GM21529 (cell line): ENCODE results near the gene WNK2.

Experiments used
- ATAC-seq: cut with Tn5 transposase; IDR thresholded peaks from one replicate; pipeline ENCODE4 v1.9.1; 2021; ENCODE audit not compliant: unreplicated experiment

The WNK2 gene

DNA sequence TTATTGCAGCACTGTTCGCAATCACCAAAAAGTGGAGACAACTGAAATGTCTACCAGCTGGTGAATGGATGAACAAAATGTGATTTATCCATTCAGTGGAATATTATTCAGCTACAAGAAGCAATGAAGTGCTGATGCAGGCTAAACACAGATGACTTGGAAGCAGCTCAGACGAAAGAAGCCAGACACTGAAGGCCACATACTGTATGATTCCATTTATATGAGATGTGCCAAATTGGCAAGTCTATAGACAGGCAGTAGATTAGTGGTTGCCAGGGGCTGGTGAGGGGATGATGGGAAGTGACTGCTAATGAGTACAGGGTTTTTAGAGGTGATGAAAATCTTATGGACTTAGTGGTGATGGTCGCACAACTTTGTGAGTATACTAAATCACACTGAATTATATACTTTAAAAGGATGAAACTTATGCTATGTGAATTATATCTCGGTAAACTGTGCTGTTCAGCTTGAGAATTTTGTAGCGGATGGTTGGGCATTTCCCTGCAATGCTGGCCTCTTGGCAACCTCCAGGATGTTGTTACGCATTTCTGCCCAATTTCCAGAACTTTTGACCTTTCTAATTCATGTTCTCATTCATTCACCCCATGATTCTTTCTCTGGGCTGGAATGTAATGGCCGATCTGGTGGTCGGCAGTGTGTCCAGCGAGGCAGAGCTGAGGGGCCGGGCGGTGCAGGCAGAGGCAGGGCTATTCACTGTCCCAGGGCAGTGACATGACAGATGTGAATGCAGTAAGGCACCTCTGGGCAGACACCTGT is 22.0 kb upstream of the WNK2 start:
- ATAC-seq: no peak

DNA sequence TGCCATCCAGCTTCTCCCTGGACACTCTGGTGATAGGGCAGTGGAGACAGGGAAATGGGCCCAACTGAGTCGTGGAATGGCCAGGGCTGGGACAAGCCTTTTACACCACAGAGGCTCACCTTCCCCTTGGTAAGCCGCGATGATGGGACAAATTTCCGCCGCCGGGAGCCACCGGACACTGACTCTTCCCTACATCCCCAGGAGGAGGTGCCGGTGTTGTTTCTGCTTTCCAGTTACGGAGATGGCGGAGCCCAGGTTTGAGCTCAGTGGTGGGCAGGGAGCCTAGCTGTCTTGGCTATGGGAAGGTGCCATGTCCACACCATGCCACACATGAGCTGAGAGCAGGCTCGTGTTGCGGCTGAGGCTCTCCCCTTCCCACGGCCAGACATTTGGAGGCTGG is 19.9 kb upstream of the WNK2 start:
- no peak for ATAC-seq

DNA sequence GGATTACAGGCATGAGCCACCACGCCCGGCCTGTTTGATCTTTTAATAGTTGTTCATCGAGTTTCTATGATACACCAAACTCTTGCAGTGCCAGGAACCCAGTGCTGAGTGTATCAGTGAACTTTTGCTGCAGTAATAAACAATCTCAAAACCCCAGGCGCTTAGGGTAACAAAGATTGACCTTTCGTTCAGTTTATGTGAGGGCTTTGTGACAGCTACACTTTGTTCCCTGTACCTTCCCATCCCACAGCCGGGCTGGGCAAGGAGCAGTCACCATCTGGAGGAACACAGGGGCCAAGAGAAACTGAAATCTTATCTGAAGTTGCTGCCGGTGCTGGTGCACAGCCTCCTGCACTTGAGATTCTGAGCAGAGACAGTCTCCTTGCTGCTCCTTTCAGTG is 17.2 kb upstream of the WNK2 start:
- no peak for ATAC-seq

DNA sequence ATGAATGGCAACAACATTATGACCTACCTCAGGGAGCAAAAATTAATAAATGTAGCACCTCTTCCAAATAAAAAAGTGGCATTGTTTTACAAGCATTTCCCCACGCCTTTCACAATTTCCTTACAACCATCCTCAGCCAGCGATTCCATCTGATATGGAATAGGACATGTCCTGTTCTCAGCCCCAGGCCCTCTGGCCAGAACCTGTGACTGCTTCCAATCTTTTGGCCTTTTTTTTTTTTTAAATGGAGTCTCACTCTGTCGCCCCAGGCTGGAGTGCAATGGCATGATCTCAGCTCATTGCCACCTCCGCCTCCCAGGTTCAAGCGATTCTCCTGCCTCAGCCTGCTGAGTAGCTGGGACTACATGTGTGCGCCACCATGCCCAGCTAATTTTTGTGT is 16.8 kb upstream of the WNK2 start:
- no peak for ATAC-seq

DNA sequence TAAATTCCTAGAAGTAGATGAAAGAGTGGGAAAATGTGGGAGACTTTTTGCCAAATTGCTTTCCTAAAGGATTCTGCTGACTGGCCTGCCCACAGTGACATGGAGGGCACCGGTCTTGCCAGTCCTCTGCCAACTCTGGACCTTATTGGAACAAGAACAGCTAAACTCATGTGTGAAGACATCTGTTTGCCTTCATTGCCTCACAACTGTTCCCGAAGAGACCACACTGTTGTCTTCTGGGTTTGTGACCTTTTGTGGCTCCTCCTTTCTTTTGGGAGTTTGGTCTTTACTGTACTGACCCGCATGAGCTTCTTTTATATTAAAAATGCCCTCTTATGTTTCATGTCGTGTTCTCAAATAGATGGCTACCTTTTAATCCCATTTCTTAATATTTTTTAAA is 16.1 kb upstream of the WNK2 start:
- no peak for ATAC-seq

DNA sequence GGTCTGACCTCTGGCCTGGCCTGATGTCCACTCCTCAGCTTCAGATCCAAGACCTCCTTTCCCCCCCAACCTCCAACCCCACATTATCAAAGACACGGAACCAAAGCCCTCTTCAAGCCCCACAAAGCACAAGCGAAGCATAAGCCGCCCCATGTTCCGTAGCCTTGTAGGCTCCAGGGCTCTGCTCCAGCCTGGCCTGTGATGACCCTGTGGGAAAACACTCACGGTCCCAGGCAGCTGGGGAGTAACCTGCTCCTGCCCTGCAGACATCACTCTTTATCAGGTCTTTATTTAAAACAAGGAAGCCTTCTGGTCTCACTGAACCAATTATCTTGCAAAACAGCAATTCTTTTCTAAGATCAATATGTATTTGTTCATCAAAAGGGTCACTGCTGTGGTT is 15.4 kb upstream of the WNK2 start:
- ATAC-seq: no peak

DNA sequence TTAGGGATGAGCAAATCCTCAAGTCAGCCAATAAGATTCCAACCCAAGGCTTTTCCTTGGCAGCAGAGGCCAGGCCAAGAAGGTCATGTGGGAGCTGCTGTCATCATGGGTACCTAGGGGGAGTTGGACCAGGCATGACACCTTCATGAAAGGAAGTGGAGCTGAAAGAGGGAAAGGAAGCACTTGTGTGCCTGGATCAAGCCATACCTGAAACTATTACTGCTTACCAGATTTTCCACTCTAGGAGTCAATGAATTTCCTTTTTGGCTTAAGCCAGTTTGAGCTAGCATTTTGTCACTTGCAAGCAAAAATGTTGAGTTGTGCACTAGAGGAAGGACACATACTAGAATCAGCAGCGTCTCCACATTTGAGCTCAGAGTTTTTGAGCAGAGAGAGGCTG is 14.5 kb upstream of the WNK2 start:
- no peak for ATAC-seq

DNA sequence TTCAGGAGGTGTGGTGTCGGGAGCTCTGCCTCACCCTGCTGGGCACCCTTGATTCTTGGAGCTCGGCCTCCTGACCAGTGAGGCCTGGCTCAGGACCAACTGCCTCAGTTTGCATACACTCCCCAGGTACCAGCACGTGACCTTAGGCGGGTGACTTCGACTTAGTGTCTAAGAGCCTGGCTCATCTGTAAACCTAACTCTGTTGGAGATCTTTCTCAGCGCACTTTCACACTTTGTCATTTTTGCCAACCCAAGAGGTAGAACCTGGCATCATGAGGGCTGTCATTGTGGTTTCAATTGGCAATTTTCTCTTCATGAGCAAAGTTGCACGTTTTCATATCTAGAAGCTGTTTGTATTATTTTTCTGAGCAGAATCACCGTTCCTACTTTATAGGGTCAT is 13.4 kb upstream of the WNK2 start:
- ATAC-seq: no peak

DNA sequence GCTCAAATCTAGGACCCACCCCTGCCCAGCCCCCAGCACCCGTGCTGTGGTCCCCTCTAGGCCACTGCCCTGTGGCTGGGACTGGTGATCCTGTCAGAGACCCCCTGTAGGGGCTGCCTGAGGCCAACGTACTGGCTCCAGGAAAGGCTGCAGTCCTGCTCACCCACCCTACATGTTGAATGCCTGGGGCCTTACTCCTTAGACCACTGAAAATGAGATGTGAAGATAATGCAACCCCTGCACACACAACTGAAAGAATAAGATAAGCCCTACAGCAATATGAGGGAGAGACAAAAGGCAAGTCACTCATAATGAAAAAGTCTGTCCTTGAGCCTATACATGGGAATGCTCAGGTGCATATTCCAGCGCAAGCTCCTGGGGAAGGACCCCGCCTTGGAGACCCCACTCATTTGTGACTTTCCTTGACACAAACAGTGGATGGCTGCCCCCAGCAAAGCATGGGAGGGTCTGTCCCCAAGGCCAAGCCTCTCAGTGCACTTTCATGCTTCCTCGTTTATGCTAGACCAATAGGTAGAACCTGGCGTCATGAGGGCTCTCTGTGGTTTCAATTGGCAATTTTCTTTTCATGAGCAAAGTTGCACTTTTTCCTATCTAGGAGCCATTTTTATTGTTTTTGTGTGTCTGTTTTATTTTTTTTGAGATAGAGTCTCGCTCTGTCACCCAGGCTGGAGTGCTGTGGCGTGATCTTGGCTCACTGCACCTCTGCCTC is 12.5 kb upstream of the WNK2 start:
- no peak for ATAC-seq

DNA sequence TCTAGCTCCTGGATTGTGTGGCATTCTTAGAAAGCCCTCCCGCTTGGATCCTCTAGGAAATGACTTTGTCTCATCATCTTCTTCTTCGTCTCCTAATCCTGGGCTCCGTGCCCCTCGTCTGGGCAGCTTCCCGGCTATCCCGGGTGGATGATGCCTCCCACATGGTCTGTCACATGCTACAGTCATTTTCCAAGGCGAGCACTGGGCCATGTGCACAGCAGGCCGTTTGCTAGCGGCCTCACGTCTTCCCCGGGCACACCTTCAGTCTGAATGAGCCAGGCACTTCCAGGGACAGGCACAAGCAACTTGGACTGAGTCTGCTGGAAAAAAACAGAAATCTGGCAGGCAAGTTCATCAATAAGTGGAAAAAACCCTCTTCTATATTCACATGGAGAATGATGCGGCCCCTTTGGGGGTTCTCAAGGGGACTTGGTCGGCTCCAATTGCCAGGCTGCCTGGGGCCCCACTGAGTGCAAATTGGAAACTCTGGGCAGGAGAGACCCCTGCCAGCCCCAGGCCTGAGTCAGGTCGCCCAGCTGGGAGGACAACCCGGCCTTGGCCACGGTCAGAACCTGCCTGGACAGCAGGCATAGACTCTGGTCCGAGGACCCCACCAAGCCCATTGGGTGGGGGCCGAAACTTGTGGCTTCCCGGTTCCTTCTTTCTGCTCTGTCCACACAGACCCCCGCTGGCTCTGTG is 11.1 kb upstream of the WNK2 start:
- no peak for ATAC-seq

DNA sequence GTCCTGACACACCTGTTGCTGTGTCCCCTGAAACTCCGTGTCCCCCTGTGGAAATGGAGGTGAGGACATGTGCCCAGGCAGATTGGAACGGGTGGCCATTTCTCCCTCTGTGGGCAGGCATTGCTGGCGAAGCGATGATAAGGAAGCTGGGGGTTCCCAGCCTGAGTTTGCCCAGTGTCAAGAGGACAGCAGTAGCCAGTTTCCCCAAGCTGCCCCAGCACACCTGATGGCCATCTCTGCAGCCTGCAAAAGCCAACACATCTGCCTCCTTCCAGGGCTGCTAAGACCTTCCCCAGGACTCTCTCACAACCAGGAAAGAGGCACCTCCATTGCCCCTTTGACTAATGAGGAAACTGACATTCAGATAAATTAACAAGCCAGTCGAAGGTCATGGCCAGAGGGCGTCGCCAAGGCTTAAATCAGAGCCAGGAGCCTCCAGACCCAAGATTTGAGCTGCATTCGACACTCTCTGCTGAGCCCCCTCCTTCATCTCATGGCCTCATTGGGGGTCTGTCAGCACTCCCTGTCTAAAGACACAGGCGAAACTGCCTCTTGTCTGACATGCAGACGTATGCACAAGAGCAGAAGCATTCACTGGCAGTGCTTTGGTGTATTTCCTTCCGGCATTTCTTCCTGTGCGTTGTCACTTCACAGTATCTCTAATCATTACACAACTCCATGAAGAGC is 10.4 kb upstream of the WNK2 start:
- no peak for ATAC-seq

DNA sequence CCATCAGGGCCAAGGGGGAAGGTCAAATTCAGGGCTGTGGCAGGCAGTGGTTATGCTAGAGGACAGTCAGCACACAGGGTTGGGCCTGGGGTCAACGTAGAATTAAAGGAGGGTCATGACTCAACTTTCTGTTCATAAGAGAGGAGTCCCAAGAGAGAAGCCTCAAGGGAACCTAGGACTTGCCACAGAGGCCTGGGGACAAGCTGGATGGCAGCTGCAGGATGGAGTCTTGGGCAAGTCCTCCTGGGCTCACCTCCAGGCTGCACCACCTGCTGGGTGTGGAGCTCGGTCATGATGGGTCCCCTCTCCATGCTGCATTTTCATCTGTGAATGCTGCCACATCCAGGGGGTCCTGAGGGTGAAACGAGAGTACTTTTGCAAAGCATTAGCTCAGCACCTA is 9.0 kb upstream of the WNK2 start:
- no peak for ATAC-seq

DNA sequence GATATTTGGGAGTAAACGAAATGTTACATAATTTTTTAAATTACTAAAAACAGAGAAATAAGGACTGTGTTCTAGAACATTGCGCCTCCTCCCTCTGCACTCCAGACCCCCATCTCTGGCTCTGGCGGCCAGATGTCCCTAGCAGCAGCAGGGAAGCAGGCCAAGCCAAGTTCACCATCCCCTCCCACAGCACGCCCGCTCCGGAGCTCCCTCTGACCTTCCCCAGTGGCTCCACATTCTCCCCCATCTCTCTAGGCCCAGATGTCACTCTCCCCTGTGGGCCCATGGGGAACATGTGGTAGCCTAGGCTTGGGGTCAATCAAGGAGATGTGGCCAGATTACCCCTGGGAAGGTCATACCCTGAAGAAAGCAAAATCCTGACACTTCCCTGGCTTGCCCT is 6.3 kb upstream of the WNK2 start:
- ATAC-seq: no peak

DNA sequence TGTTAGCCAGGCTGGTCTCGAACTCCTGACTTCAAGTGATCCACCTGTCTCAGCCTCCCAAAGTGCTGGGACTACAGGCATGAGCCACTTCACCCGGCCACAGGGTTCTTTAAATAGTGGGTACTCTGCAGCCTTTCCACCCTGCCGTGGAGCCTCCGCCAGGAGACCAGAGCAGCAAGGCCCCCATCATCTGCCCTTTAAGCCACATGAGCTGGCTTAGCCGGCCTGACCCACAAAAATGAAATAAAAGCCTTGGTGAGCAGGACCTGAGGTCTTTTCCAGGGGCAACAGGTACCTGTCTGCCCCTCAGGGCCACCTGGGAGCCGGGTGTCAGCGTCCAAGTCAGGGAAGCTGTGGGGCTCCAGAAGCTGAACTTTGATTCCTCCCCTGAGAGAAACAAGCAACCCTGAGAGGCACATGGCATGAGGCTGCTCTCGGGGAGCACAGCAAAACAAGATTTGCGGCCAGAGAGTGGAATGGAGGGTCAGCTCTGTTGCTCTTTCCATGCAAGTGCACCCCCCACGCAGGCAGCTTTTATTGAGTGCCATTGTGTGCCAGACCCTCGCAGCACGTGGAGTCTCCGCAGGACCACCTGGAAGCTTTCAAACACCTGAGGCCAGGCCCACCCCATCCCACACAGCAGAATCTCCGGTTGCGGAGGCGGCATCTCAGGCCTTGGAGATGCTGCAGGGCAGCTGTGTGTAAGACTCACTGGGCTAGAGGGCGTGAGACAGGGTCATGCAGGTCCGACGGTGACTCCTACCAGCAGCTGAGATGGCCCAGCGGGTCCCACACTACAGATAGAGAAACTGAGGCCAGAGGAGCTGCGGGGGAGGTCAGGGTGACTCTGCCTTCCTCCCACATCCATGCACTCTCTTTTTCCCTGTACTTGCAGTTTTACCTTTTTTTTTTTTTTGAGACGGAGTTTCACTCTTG is 4.8 kb upstream of the WNK2 start:
- ATAC-seq: no peak

DNA sequence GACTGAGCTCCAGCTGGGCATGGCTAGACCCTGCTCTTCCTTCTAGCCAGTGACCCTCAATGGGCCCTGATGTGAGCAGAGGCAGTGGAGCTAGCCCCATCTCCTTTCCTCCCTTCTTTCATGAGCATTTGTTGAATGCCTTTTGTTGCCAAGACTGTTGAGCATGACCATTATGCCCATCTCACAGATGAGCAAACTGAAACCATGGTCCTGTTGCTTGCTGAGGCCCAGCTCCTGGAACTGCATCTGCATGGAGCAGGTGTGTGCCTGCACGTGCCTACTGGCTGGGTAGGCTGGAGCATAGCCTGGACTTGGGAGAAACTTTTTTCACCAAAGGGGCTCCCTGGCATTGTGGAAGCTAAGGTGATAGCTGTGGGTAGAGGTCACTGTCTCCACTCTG is 3.0 kb upstream of the WNK2 start:
- no peak for ATAC-seq

DNA sequence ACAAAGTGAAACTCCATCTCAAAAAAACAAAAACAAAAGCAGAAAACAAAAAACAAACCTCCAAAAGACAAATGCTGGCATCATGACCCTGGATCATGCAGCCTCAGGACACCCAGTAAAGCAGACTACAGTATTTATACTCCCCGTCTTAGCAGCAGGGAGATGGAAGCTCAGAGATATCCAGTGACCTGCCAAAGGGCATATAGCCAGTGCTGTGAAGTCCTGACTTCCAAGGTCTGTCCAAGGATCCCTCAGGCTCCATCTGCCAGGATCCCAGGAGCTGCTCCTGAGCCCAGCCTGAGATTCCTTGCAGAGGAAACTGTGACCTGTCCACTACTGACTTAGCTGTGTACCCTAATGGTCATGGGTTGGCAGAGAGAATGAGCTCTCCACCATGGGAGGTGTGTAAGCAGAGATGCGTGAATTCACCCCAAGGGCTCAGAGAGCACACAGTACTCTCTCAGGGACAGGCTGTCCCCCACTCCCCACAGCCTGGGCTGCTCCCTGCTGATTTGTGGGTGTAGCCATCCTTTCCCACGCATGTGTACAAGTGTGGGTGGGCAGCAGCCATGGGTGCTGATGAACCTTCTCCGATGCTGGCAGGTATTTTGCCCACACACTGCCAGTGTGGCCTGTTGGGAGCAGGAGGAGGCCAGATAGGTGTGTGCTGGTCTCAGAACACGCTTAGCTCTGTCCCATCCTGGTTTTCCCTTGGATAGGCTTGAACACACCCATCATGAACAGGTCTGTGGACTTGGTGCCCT is 2.1 kb upstream of the WNK2 start:
- ATAC-seq: no peak

DNA sequence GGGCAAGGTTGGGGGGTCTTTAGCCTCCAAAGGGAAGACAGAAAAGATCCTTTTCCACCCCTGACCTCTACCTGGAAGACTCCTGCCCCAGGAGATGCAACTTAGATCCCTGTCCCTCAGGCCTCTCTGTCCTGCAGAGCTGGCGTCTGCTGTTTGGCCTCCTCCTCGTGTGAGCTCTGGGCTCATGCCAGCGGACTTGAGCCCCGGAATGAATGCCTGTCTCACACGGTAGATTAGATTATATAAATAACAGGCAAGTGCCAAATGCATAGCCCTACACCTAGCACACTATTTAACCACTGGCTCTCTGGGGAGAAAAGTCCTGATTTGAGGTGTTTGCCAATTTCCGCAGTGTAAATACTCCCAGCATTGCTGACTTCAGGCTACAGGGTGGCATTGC is 1.4 kb upstream of the WNK2 start:
- ATAC-seq: no peak

DNA sequence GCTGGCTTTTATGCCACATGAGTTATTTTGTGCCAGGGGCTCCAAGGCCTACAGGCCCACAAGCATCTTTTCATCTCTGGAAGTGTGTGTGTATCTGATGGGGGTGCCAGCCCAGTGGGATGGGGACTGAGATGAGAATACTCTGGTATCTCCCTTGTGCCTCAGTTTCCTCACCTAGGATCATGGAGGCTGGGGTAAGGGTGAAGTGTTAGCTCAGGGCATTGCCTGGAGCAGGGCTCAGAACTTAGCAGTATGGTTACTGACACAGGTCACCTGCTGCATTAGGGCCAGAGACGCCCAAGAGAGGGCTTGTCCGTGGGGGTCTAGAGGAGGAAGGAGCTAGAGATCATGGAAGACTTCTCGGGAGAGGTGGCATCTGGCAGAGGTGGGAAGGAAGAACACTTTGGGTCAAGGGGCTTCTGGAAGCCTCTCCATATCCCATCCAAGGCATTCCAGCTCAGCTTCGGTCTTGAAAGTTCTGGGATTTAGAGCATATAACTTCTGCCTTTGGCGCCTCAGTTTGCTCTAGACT is 742 bp upstream of the WNK2 start:
- no peak for ATAC-seq

DNA sequence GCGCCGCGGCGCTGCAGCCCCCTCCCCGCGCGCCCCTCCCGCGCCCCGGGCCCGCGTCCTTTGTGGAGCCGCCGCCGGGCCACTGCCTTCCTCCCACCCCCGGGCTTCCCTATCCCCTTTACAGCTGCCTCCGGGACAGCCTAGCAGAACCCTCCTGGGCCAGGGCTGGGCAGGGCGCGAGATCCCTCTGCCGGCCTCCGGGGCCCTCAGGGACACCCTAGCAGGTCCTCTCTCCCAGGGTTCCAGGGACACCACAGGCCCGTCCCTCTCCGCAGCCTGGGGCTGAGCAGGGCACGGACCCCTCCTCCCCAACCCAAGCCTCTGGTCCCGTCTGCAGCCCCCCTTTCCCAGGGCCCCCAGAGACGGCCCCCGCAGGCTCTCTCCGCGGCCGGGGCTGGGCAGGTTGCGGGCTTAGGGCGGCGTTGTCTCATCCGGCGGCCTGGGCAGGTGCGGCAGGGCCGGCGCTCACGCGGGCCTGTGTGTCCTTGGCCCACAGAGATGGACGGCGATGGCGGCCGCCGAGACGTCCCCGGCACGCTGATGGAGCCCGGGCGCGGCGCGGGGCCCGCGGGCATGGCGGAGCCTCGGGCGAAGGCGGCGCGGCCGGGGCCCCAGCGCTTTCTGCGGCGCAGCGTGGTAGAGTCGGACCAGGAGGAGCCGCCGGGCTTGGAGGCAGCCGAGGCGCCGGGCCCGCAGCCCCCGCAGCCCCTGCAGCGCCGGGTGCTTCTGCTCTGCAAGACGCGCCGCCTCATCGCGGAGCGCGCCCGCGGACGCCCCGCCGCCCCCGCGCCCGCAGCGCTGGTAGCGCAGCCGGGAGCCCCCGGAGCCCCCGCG is 710 bp downstream of the WNK2 start:
- ATAC-seq: no peak
